Kidney capillary endothelial cell (primary cell): ENCODE results near the gene TENM4.
"Not testable (repeated sequence)": the region's sequence is repeated elsewhere in the genome, so short reads cannot be mapped to it uniquely, and the experiment has no call there.

Experiments
- DNase-seq: peaks from one replicate; pipeline ENCODE4 v3.0.0-alpha.2; 2018; ENCODE audit warnings: low spot score

TENM4 gene

GRCh38 chr11:78838417-78838816 lies 602.4 kb downstream of the TENM4 start:
- DNase-seq = no peak

- DNase-seq = no peak
These were observed 605.2 kb downstream of the TENM4 start for GRCh38 chr11:78835646-78836045.

GRCh38 chr11:78834886-78835285 lies 605.9 kb downstream of the TENM4 start:
- DNase-seq = no peak

- DNase-seq = no peak
These were observed 607.6 kb downstream of the TENM4 start for GRCh38 chr11:78833237-78833636.

GRCh38 chr11:78832226-78832947 lies 608.4 kb downstream of the TENM4 start:
- DNase-seq = no peak

- no peak for DNase-seq
These were observed 609.3 kb downstream of the TENM4 start for GRCh38 chr11:78831571-78831970.

GRCh38 chr11:78830277-78830819 lies 610.5 kb downstream of the TENM4 start:
- DNase-seq = no peak

GRCh38 chr11:78829146-78829545 lies 611.7 kb downstream of the TENM4 start:
- DNase-seq = no peak

- no peak for DNase-seq
These were observed 612.2 kb downstream of the TENM4 start for GRCh38 chr11:78828676-78829075.

- not testable (repeated sequence) for DNase-seq
These were observed 613.5 kb downstream of the TENM4 start for GRCh38 chr11:78827291-78827690.

GRCh38 chr11:78825591-78826020 lies 615.2 kb downstream of the TENM4 start:
- no peak for DNase-seq

GRCh38 chr11:78823588-78823987 lies 617.2 kb downstream of the TENM4 start:
- DNase-seq = no peak

GRCh38 chr11:78822931-78823423 lies 617.9 kb downstream of the TENM4 start:
- no peak for DNase-seq

- DNase-seq = no peak
These were observed 619.2 kb downstream of the TENM4 start for GRCh38 chr11:78821371-78822306.

GRCh38 chr11:78820741-78821140 lies 620.1 kb downstream of the TENM4 start:
- no peak for DNase-seq

- DNase-seq = no peak
These were observed 622.6 kb downstream of the TENM4 start for GRCh38 chr11:78818201-78818600.

GRCh38 chr11:78815831-78816230 lies 625.0 kb downstream of the TENM4 start:
- no peak for DNase-seq

GRCh38 chr11:78812513-78813293 lies 628.1 kb downstream of the TENM4 start:
- no peak for DNase-seq

GRCh38 chr11:78810559-78811009 lies 630.2 kb downstream of the TENM4 start:
- no peak for DNase-seq

- no peak for DNase-seq
These were observed 630.8 kb downstream of the TENM4 start for GRCh38 chr11:78809931-78810541.

- DNase-seq = no peak
These were observed 631.9 kb downstream of the TENM4 start for GRCh38 chr11:78808923-78809322.
